ENCODE results near the gene DDX10.

The DDX10 gene

GRCh38 chr11:108698844-108699642, 34.2 kb downstream of the DDX10 start:
- no peak overlapping the region for H3K9ac ChIP-seq (ENCODE audit: low read length)
- WGBS (ENCODE audit: extremely low coverage, insufficient coverage, insufficient read length): no CpG with 5 or more reads among the region's 4 CpGs
- no peak overlapping the region for H2AFZ ChIP-seq (ENCODE audit: insufficient read depth, low read length, poor library complexity)
- H3K9me3 ChIP-seq (ENCODE audit: insufficient read depth, low read depth, low read length): no peaks in the 10 kb centered on the region
- no peaks in the 10 kb centered on the region for H3K79me2 ChIP-seq (ENCODE audit: control insufficient read depth, insufficient read depth, low read length, poor library complexity)
- no peak overlapping the region for H3K23ac ChIP-seq (ENCODE audit: low read length)
- no peak overlapping the region for H4K8ac ChIP-seq (ENCODE audit: low read depth, low read length)
- H4K12ac ChIP-seq (ENCODE audit: low read depth, low read length): no peak overlapping the region
- no peak overlapping the region for H3K18ac ChIP-seq (ENCODE audit: low read length)
- H4K91ac ChIP-seq (ENCODE audit: low read depth, low read length): no peak overlapping the region
- no peak overlapping the region for H3K4ac ChIP-seq (ENCODE audit: low read depth, low read length)
- H3K4me3 ChIP-seq (ENCODE audit: low read depth, low read length): no peak overlapping the region
- DNase-seq: no peak
- H2AK5ac ChIP-seq (ENCODE audit: low read length): no peak overlapping the region
- no peaks in the 10 kb centered on the region for H3K79me1 ChIP-seq (ENCODE audit: low read length)
- H2BK12ac ChIP-seq (ENCODE audit: low read length): no peak overlapping the region
- H2BK5ac ChIP-seq (ENCODE audit: low read depth, low read length, poor library complexity): no peak overlapping the region
- H3K36me3 ChIP-seq (ENCODE audit: control insufficient read depth in 1 of 2, insufficient read depth in 2 of 2, low read length in 2 of 2): peaks cover 3 to 4% of the 10 kb centered on the region in 2 experiments
- H3K4me1 ChIP-seq (ENCODE audit: control insufficient read depth in 1 of 2, insufficient read depth in 2 of 2, low read length in 2 of 2): no peaks in the 10 kb centered on the region
- no peak overlapping the region for H3K14ac ChIP-seq (ENCODE audit: low read length)
- H2BK120ac ChIP-seq (ENCODE audit: insufficient read depth, low read length, poor library complexity): no peak overlapping the region
- no peaks in the 10 kb centered on the region for H3K27me3 ChIP-seq (ENCODE audit: insufficient read depth, low read length)
- no peak overlapping the region for H3K4me2 ChIP-seq (ENCODE audit: low read length)
- no peak overlapping the region for H3K27ac ChIP-seq (ENCODE audit: low read depth, low read length)

GRCh38 chr11:108703916-108704315, 39.0 kb downstream of the DDX10 start:
- DNase-seq: no peak
- Histone ChIP-seq H2BK12ac (ENCODE audit: low read length) (no peak overlapping the region), H3K4me2 (ENCODE audit: low read length) (no peak overlapping the region), H3K23ac (ENCODE audit: low read length) (no peak overlapping the region), H3K14ac (ENCODE audit: low read length) (no peak overlapping the region), H2AFZ (ENCODE audit: insufficient read depth, low read length, poor library complexity) (no peak overlapping the region), H3K4me3 (ENCODE audit: low read depth, low read length) (no peak overlapping the region), H3K9ac (ENCODE audit: low read length) (no peak overlapping the region), H3K27me3 (ENCODE audit: insufficient read depth, low read length) (no peaks in the 10 kb centered on the region), H3K4me1 (ENCODE audit: control insufficient read depth in 1 of 2, insufficient read depth in 2 of 2, low read length in 2 of 2) (no peaks in the 10 kb centered on the region), H3K27ac (ENCODE audit: low read depth, low read length) (no peak overlapping the region), H4K8ac (ENCODE audit: low read depth, low read length) (no peak overlapping the region), H3K36me3 (ENCODE audit: control insufficient read depth in 1 of 2, insufficient read depth in 2 of 2, low read length in 2 of 2) (peaks cover 6% of the 10 kb centered on the region in 2 experiments), H3K79me1 (ENCODE audit: low read length) (no peaks in the 10 kb centered on the region), H4K91ac (ENCODE audit: low read depth, low read length) (no peak overlapping the region), H3K9me3 (ENCODE audit: insufficient read depth, low read depth, low read length) (no peaks in the 10 kb centered on the region), H2AK5ac (ENCODE audit: low read length) (no peak overlapping the region), H2BK120ac (ENCODE audit: insufficient read depth, low read length, poor library complexity) (no peak overlapping the region), H2BK5ac (ENCODE audit: low read depth, low read length, poor library complexity) (no peak overlapping the region), H3K79me2 (ENCODE audit: control insufficient read depth, insufficient read depth, low read length, poor library complexity) (no peaks in the 10 kb centered on the region), H3K18ac (ENCODE audit: low read length) (no peak overlapping the region), H4K12ac (ENCODE audit: low read depth, low read length) (no peak overlapping the region), H3K4ac (ENCODE audit: low read depth, low read length) (no peak overlapping the region)

- H3K79me2 ChIP-seq (ENCODE audit: control insufficient read depth, insufficient read depth, low read length, poor library complexity): no peaks in the 10 kb centered on the region
- peaks cover 6% of the 10 kb centered on the region in 2 experiments for H3K36me3 ChIP-seq (ENCODE audit: control insufficient read depth in 1 of 2, insufficient read depth in 2 of 2, low read length in 2 of 2)
- no peak overlapping the region for H2BK5ac ChIP-seq (ENCODE audit: low read depth, low read length, poor library complexity)
- H3K9ac ChIP-seq (ENCODE audit: low read length): no peak overlapping the region
- H4K91ac ChIP-seq (ENCODE audit: low read depth, low read length): no peak overlapping the region
- no peak overlapping the region for H3K23ac ChIP-seq (ENCODE audit: low read length)
- H2BK120ac ChIP-seq (ENCODE audit: insufficient read depth, low read length, poor library complexity): no peak overlapping the region
- H3K4me1 ChIP-seq (ENCODE audit: control insufficient read depth in 1 of 2, insufficient read depth in 2 of 2, low read length in 2 of 2): no peaks in the 10 kb centered on the region
- H3K18ac ChIP-seq (ENCODE audit: low read length): no peak overlapping the region
- no peak for DNase-seq
- H2AK5ac ChIP-seq (ENCODE audit: low read length): no peak overlapping the region
- H3K27me3 ChIP-seq (ENCODE audit: insufficient read depth, low read length): no peaks in the 10 kb centered on the region
- H3K79me1 ChIP-seq (ENCODE audit: low read length): no peaks in the 10 kb centered on the region
- no peak overlapping the region for H4K8ac ChIP-seq (ENCODE audit: low read depth, low read length)
- no peak overlapping the region for H3K4me3 ChIP-seq (ENCODE audit: low read depth, low read length)
- H3K4me2 ChIP-seq (ENCODE audit: low read length): no peak overlapping the region
- H3K14ac ChIP-seq (ENCODE audit: low read length): no peak overlapping the region
- H3K9me3 ChIP-seq (ENCODE audit: insufficient read depth, low read depth, low read length): no peaks in the 10 kb centered on the region
- H4K12ac ChIP-seq (ENCODE audit: low read depth, low read length): no peak overlapping the region
- H2BK12ac ChIP-seq (ENCODE audit: low read length): no peak overlapping the region
- no peak overlapping the region for H2AFZ ChIP-seq (ENCODE audit: insufficient read depth, low read length, poor library complexity)
- WGBS (ENCODE audit: extremely low coverage, insufficient coverage, insufficient read length): no CpG with 5 or more reads among the region's 2 CpGs
- no peak overlapping the region for H3K4ac ChIP-seq (ENCODE audit: low read depth, low read length)
- H3K27ac ChIP-seq (ENCODE audit: low read depth, low read length): no peak overlapping the region
Measured at GRCh38 chr11:108705061-108705460, 40.2 kb downstream of the DDX10 start.

- H3K18ac ChIP-seq (ENCODE audit: low read length): no peak overlapping the region
- no peak overlapping the region for H2BK12ac ChIP-seq (ENCODE audit: low read length)
- DNase-seq: no peak
- no peak overlapping the region for H3K23ac ChIP-seq (ENCODE audit: low read length)
- H4K12ac ChIP-seq (ENCODE audit: low read depth, low read length): no peak overlapping the region
- H3K4ac ChIP-seq (ENCODE audit: low read depth, low read length): no peak overlapping the region
- H3K79me2 ChIP-seq (ENCODE audit: control insufficient read depth, insufficient read depth, low read length, poor library complexity): no peaks in the 10 kb centered on the region
- no peak overlapping the region for H2AFZ ChIP-seq (ENCODE audit: insufficient read depth, low read length, poor library complexity)
- no peak overlapping the region for H3K4me2 ChIP-seq (ENCODE audit: low read length)
- no peaks in the 10 kb centered on the region for H3K27me3 ChIP-seq (ENCODE audit: insufficient read depth, low read length)
- no peak overlapping the region for H2AK5ac ChIP-seq (ENCODE audit: low read length)
- no peak overlapping the region for H4K91ac ChIP-seq (ENCODE audit: low read depth, low read length)
- H3K4me3 ChIP-seq (ENCODE audit: low read depth, low read length): no peak overlapping the region
- no peak overlapping the region for H2BK120ac ChIP-seq (ENCODE audit: insufficient read depth, low read length, poor library complexity)
- peaks cover 4 to 6% of the 10 kb centered on the region in 2 experiments for H3K36me3 ChIP-seq (ENCODE audit: control insufficient read depth in 1 of 2, insufficient read depth in 2 of 2, low read length in 2 of 2)
- no peak overlapping the region for H3K9ac ChIP-seq (ENCODE audit: low read length)
- no peaks in the 10 kb centered on the region for H3K79me1 ChIP-seq (ENCODE audit: low read length)
- no peak overlapping the region for H3K27ac ChIP-seq (ENCODE audit: low read depth, low read length)
- no peak overlapping the region for H3K14ac ChIP-seq (ENCODE audit: low read length)
- no peak overlapping the region for H2BK5ac ChIP-seq (ENCODE audit: low read depth, low read length, poor library complexity)
- H3K4me1 ChIP-seq (ENCODE audit: control insufficient read depth in 1 of 2, insufficient read depth in 2 of 2, low read length in 2 of 2): no peaks in the 10 kb centered on the region
- H4K8ac ChIP-seq (ENCODE audit: low read depth, low read length): no peak overlapping the region
- H3K9me3 ChIP-seq (ENCODE audit: insufficient read depth, low read depth, low read length): no peaks in the 10 kb centered on the region
Measured at GRCh38 chr11:108708173-108708572, 43.3 kb downstream of the DDX10 start.

Measured in trophoblast cell (in vitro differentiated cells and primary cell).